ENCODE results near the gene ABHD14A.
A peak's percentile ranks its signal among the peaks of the same experiment; 100 is the strongest.

Gene ABHD14A

DNA sequence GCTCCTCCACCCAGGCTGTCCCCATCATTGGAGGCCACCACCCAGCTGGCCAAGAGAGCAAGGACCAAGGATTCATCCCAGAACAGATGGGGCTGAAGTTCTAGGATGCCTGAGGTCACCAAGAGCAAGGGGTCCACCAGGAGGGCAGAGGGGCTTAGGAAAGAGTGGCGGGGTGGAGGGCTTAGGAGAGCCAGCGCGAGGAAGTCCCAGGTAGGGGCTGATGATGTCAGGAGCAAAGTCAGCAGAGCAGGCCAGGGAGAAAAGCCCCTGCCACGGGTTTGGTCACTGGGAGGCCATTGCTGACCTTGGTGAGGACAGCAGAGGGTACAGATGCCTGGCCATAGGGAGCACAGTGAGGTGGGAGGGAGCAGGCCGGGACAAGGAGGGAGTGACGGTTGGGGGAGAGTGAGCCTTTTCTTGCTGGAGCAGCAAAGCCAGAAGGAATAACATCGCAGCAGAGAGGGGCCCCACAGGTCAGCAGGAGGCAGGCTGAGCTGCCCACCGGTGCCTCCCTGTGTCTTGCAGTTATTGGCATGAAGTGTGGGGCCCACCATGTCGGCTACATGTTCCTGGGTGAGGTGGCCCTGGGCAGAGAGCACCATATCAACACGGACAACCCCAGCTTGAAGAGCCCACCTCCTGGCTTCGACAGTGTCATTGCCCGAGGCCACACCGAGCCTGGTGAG lies 27.5 kb upstream of the ABHD14A start:
- Histone ChIP-seq H3K9ac (ENCODE audit: low read length in 5 of 5) (no peak overlapping the region), H3K4me1 (ENCODE audit: control insufficient read depth in 5 of 5, insufficient read depth in 5 of 5, low read length in 5 of 5) (peaks cover 3 to 14% (median 13%) of the 10 kb centered on the region in 5 donors), H3K9me3 (ENCODE audit: control insufficient read depth in 5 of 5, low read length in 5 of 5) (no peaks in the 10 kb centered on the region), H3K27ac (ENCODE audit: low read depth, low read length) (no peak overlapping the region), H3K4me3 (ENCODE audit: low read depth in 1 of 5, low read length in 5 of 5) (no peak overlapping the region), H3K36me3 (ENCODE audit: control insufficient read depth in 5 of 5, insufficient read depth in 5 of 5, low read length in 5 of 5) (peaks cover 0 to 51% (median 30%) of the 10 kb centered on the region in 5 donors), H3K27me3 (ENCODE audit: control insufficient read depth in 5 of 5, insufficient read depth in 4 of 5, low read length in 5 of 5) (no peaks in the 10 kb centered on the region)

DNA sequence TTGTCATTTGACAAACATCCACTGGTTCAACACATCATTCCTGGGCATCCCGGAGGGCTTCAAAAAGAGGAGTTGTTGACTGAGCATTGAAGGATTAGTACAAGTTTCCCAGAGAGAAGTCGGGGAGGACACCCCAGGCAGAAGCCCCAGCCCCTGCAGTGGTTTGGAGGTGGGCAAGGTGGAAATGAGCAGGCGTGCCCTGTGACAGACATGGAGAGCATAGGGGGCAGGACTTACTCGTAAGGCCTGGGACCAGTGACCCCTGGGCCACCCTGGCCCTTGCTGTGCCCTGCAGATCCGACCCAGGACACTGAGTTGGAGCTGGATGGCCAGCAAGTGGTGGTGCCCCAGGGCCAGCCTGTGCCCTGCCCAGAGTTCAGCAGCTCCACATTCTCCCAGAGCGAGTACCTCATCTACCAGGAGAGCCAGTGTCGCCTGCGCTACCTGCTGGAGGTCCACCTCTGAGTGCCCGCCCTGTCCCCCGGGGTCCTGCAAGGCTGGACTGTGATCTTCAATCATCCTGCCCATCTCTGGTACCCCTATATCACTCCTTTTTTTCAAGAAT lies 26.8 kb upstream of the ABHD14A start:
- Histone ChIP-seq H3K9ac (ENCODE audit: low read length in 5 of 5) (no peak overlapping the region), H3K4me3 (ENCODE audit: low read depth in 1 of 5, low read length in 5 of 5) (no peak overlapping the region), H3K27ac (ENCODE audit: low read depth, low read length) (no peak overlapping the region), H3K36me3 (ENCODE audit: control insufficient read depth in 5 of 5, insufficient read depth in 5 of 5, low read length in 5 of 5) (peaks cover 0 to 51% (median 30%) of the 10 kb centered on the region in 5 donors), H3K4me1 (ENCODE audit: control insufficient read depth in 5 of 5, insufficient read depth in 5 of 5, low read length in 5 of 5) (peaks cover 0 to 7% (median 6%) of the 10 kb centered on the region in 5 donors), H3K27me3 (ENCODE audit: control insufficient read depth in 5 of 5, insufficient read depth in 4 of 5, low read length in 5 of 5) (no peaks in the 10 kb centered on the region), H3K9me3 (ENCODE audit: control insufficient read depth in 5 of 5, low read length in 5 of 5) (no peaks in the 10 kb centered on the region)

DNA sequence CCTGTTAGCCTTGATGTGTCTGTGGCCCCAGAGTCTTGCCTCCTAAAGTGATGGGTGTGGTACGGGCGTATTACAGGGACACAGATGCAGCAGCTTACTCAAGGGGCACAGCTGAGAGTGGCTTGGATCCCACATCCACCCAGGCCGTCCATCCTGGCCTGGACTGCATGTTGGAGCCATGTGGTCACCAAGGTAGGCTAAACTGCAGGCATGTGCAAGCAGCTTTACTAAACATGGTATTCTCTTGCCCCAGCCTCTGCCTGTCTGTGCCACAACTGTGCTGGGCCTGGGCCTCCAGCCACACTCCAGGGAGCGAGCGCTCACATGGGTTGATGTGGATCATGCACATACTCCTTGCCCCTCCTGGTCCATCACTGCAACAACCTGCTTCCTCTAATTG lies 25.7 kb upstream of the ABHD14A start:
- no peak overlapping the region for H3K27ac ChIP-seq (ENCODE audit: low read depth, low read length)
- H3K9ac ChIP-seq (ENCODE audit: low read length in 5 of 5), result no peak overlapping the region
- H3K27me3 ChIP-seq (ENCODE audit: control insufficient read depth in 5 of 5, insufficient read depth in 4 of 5, low read length in 5 of 5), result no peaks in the 10 kb centered on the region
- no peaks in the 10 kb centered on the region for H3K4me1 ChIP-seq (ENCODE audit: control insufficient read depth in 5 of 5, insufficient read depth in 5 of 5, low read length in 5 of 5)
- no peak overlapping the region for H3K4me3 ChIP-seq (ENCODE audit: low read depth in 1 of 5, low read length in 5 of 5)
- H3K36me3 ChIP-seq (ENCODE audit: control insufficient read depth in 5 of 5, insufficient read depth in 5 of 5, low read length in 5 of 5), result peaks cover 0 to 51% (median 30%) of the 10 kb centered on the region in 5 donors
- no peaks in the 10 kb centered on the region for H3K9me3 ChIP-seq (ENCODE audit: control insufficient read depth in 5 of 5, low read length in 5 of 5)

DNA sequence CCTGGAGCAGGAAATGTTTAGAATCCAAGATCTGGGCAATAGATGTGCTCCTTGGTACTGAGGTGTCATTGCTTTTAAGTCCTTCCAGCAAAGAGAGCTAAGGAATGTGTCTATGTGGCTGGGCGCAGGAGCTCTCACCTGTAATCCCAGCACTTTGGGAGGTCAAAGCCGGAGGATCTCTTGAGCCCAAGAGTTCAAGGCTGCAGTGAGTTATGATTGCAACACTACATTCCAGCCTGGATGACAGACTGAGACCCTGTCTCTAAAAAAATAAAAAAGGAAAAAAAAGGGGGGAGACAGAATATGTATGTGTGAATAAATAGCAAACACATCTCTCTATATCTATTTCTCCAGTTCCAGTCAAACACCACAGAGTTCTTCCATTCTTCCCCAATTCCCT lies 24.0 kb upstream of the ABHD14A start:
- Histone ChIP-seq H3K9me3 (ENCODE audit: control insufficient read depth in 5 of 5, low read length in 5 of 5) (no peaks in the 10 kb centered on the region), H3K36me3 (ENCODE audit: control insufficient read depth in 5 of 5, insufficient read depth in 5 of 5, low read length in 5 of 5) (peaks cover 0 to 37% (median 21%) of the 10 kb centered on the region in 5 donors), H3K27me3 (ENCODE audit: control insufficient read depth in 5 of 5, insufficient read depth in 4 of 5, low read length in 5 of 5) (no peaks in the 10 kb centered on the region), H3K27ac (ENCODE audit: low read depth, low read length) (no peak overlapping the region), H3K9ac (ENCODE audit: low read length in 5 of 5) (no peak overlapping the region), H3K4me1 (ENCODE audit: control insufficient read depth in 5 of 5, insufficient read depth in 5 of 5, low read length in 5 of 5) (peaks cover 0 to 8% (median 7%) of the 10 kb centered on the region in 5 donors), H3K4me3 (ENCODE audit: low read depth in 1 of 5, low read length in 5 of 5) (no peak overlapping the region)

DNA sequence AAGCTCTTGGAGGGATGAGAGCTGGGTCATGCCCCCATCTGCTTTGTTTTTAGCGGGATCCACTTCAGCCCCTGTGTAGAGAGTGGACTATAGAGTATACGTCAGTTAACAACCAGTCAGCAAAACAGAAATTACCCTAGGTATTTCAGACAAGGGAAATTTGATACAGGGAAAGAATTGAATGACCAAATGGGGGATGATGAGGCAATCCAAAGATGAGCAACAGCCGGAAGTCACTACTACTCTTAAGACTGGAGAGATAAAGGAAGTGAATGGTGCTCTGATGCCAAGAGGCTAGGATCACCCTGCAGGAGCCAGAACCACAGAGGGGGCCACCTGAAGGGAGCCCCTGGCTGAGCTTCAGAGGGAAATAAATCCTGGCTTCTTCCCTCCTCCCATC lies 21.4 kb upstream of the ABHD14A start:
- Histone ChIP-seq H3K9ac (ENCODE audit: low read length in 5 of 5) (no peak overlapping the region), H3K36me3 (ENCODE audit: control insufficient read depth in 5 of 5, insufficient read depth in 5 of 5, low read length in 5 of 5) (peaks cover 0 to 24% (median 10%) of the 10 kb centered on the region in 5 donors), H3K27me3 (ENCODE audit: control insufficient read depth in 5 of 5, insufficient read depth in 4 of 5, low read length in 5 of 5) (no peaks in the 10 kb centered on the region), H3K4me3 (ENCODE audit: low read depth in 1 of 5, low read length in 5 of 5) (no peak overlapping the region), H3K9me3 (ENCODE audit: control insufficient read depth in 5 of 5, low read length in 5 of 5) (no peaks in the 10 kb centered on the region), H3K4me1 (ENCODE audit: control insufficient read depth in 5 of 5, insufficient read depth in 5 of 5, low read length in 5 of 5) (peaks cover 3 to 17% (median 15%) of the 10 kb centered on the region in 5 donors), H3K27ac (ENCODE audit: low read depth, low read length) (no peak overlapping the region)

DNA sequence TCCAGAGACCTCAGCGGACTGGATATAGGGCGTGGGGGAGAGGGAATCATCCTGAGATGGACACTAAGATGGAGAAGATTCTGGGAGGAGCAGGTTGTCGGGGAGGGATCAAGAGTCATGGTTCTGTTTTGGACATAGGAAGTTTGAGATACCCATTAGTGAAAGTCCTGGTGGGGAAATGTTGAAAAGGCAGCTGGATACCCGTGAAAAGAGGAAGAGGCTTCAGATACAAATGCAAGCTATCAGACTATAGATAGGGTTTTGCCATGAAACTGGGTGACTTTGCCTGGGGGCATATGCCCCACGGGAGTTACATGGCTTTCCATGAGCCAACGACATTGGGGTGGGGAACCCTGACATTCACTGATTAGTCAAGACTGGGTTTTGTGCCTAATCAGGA lies 20.8 kb upstream of the ABHD14A start:
- Histone ChIP-seq H3K4me3 (ENCODE audit: low read depth in 1 of 5, low read length in 5 of 5) (no peak overlapping the region), H3K4me1 (ENCODE audit: control insufficient read depth in 5 of 5, insufficient read depth in 5 of 5, low read length in 5 of 5) (peaks cover 3 to 17% (median 15%) of the 10 kb centered on the region in 5 donors), H3K27ac (ENCODE audit: low read depth, low read length) (no peak overlapping the region)

DNA sequence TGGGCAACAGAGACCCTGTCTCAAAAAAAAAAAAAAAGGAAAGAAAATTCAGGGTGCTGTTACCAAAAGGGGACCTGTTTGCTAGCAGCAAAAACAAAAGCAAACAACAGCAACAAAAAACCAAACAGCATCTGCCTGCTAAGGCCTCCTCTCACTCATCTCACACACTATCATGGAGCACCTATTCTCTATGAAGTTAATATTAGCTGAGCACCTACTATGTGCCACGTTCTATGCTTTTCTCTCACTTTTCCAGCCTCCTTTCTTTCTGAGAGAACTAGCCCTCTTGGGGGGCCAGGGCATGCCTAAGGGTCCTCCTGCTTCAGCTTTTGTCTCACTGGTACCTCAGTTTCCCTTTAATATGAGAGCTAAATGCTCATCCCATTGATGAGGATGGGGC lies 20.2 kb upstream of the ABHD14A start:
- Histone ChIP-seq H3K9ac (ENCODE audit: low read length in 5 of 5) (no peak overlapping the region), H3K36me3 (ENCODE audit: control insufficient read depth in 5 of 5, insufficient read depth in 5 of 5, low read length in 5 of 5) (peaks cover 0 to 24% (median 13%) of the 10 kb centered on the region in 5 donors), H3K27me3 (ENCODE audit: control insufficient read depth in 5 of 5, insufficient read depth in 4 of 5, low read length in 5 of 5) (no peaks in the 10 kb centered on the region), H3K9me3 (ENCODE audit: control insufficient read depth in 5 of 5, low read length in 5 of 5) (no peaks in the 10 kb centered on the region), H3K4me3 (ENCODE audit: low read depth in 1 of 5, low read length in 5 of 5) (no peak overlapping the region), H3K27ac (ENCODE audit: low read depth, low read length) (no peak overlapping the region), H3K4me1 (ENCODE audit: control insufficient read depth in 5 of 5, insufficient read depth in 5 of 5, low read length in 5 of 5) (peaks cover 3 to 17% (median 15%) of the 10 kb centered on the region in 5 donors)

More for the DNA sequence above, 20.8 kb upstream of the ABHD14A start:
- H3K9ac ChIP-seq (ENCODE audit: low read length in 5 of 5), result no peak overlapping the region
- peaks cover 0 to 24% (median 12%) of the 10 kb centered on the region in 5 donors for H3K36me3 ChIP-seq (ENCODE audit: control insufficient read depth in 5 of 5, insufficient read depth in 5 of 5, low read length in 5 of 5)
- H3K27me3 ChIP-seq (ENCODE audit: control insufficient read depth in 5 of 5, insufficient read depth in 4 of 5, low read length in 5 of 5), result no peaks in the 10 kb centered on the region
- H3K9me3 ChIP-seq (ENCODE audit: control insufficient read depth in 5 of 5, low read length in 5 of 5), result no peaks in the 10 kb centered on the region

DNA sequence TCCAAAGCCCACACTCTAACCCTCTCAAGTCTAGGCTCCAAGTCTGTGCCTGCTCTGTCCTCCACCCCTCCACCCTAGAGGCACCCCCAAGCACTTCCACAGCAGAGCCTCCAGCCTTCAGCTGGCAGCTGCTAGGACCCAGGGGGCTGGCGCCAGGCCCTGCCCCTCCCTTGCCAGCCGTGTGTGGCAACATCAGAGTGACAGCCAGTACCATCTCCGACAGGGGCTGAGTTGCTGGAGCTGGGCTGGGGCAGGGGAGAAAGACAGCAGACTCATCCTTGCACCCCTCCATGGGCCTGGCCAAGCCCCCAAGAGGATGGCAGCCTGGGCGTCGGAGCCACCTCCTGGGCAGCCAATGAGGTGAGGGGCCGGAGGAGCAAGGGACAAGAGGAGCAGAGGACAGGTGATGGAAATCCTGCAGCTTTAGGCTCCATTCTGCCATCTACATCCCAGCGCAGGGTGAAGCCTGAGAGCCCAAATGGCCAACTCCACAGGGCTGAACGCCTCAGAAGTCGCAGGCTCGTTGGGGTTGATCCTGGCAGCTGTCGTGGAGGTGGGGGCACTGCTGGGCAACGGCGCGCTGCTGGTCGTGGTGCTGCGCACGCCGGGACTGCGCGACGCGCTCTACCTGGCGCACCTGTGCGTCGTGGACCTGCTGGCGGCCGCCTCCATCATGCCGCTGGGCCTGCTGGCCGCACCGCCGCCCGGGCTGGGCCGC lies 19.5 kb upstream of the ABHD14A start, which contains the start of gene GPR62:
GPR62 (plus strand) TSS at position 207 of the 718 bp plus-strand sequence; CDS start at position 479, 272 bp downstream.
- H3K36me3 ChIP-seq (ENCODE audit: control insufficient read depth in 5 of 5, insufficient read depth in 5 of 5, low read length in 5 of 5), result peaks cover 0 to 29% (median 20%) of the 10 kb centered on the region in 5 donors

DNA sequence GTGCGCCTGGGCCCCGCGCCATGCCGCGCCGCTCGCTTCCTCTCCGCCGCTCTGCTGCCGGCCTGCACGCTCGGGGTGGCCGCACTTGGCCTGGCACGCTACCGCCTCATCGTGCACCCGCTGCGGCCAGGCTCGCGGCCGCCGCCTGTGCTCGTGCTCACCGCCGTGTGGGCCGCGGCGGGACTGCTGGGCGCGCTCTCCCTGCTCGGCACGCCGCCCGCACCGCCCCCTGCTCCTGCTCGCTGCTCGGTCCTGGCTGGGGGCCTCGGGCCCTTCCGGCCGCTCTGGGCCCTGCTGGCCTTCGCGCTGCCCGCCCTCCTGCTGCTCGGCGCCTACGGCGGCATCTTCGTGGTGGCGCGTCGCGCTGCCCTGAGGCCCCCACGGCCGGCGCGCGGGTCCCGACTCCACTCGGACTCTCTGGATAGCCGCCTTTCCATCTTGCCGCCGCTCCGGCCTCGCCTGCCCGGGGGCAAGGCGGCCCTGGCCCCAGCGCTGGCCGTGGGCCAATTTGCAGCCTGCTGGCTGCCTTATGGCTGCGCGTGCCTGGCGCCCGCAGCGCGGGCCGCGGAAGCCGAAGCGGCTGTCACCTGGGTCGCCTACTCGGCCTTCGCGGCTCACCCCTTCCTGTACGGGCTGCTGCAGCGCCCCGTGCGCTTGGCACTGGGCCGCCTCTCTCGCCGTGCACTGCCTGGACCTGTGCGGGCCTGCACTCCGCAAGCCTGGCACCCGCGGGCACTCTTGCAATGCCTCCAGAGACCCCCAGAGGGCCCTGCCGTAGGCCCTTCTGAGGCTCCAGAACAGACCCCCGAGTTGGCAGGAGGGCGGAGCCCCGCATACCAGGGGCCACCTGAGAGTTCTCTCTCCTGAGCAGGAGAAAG lies 18.7 kb upstream of the ABHD14A start:
- Histone ChIP-seq H3K27me3 (ENCODE audit: control insufficient read depth in 5 of 5, insufficient read depth in 4 of 5, low read length in 5 of 5) (no peaks in the 10 kb centered on the region), H3K36me3 (ENCODE audit: control insufficient read depth in 5 of 5, insufficient read depth in 5 of 5, low read length in 5 of 5) (peaks cover 0 to 37% (median 23%) of the 10 kb centered on the region in 5 donors), H3K4me1 (ENCODE audit: control insufficient read depth in 5 of 5, insufficient read depth in 5 of 5, low read length in 5 of 5) (peaks cover 3 to 17% (median 15%) of the 10 kb centered on the region in 5 donors), H3K4me3 (ENCODE audit: low read depth in 1 of 5, low read length in 5 of 5) (peak overlapping the region in 4 of 5 donors; percentile 39 to 57 (median 48)), H3K9ac (ENCODE audit: low read length in 5 of 5) (peak overlapping the region in 3 of 5 donors; percentile 21 to 53 (median 23)), H3K9me3 (ENCODE audit: control insufficient read depth in 5 of 5, low read length in 5 of 5) (no peaks in the 10 kb centered on the region), H3K27ac (ENCODE audit: low read depth, low read length) (no peak overlapping the region)

More for the DNA sequence above, 19.5 kb upstream of the ABHD14A start, which contains the start of gene GPR62:
- Histone ChIP-seq H3K4me3 (ENCODE audit: low read depth in 1 of 5, low read length in 5 of 5) (peak within 1 kb of the TSS in 4 of 5 donors; percentile 39 to 57 (median 48)), H3K9ac (ENCODE audit: low read length in 5 of 5) (peak within 1 kb of the TSS in 3 of 5 donors; percentile 21 to 53 (median 23)), H3K9me3 (ENCODE audit: control insufficient read depth in 5 of 5, low read length in 5 of 5) (no peaks in the 10 kb centered on the region), H3K27ac (ENCODE audit: low read depth, low read length) (no peak within 1 kb of the TSS), H3K4me1 (ENCODE audit: control insufficient read depth in 5 of 5, insufficient read depth in 5 of 5, low read length in 5 of 5) (peaks cover 3 to 17% (median 15%) of the 10 kb centered on the region in 5 donors), H3K27me3 (ENCODE audit: control insufficient read depth in 5 of 5, insufficient read depth in 4 of 5, low read length in 5 of 5) (no peaks in the 10 kb centered on the region)
